HG02885 (cell line): ENCODE data around the gene HIVEP1.

ENCODE experiments used
- ATAC-seq: cut with Tn5 transposase; IDR thresholded peaks from one replicate; pipeline ENCODE4 v1.9.1; 2021; ENCODE audit warnings: mild to moderate bottlenecking; ENCODE audit not compliant: unreplicated experiment, poor library complexity

The HIVEP1 gene

DNA sequence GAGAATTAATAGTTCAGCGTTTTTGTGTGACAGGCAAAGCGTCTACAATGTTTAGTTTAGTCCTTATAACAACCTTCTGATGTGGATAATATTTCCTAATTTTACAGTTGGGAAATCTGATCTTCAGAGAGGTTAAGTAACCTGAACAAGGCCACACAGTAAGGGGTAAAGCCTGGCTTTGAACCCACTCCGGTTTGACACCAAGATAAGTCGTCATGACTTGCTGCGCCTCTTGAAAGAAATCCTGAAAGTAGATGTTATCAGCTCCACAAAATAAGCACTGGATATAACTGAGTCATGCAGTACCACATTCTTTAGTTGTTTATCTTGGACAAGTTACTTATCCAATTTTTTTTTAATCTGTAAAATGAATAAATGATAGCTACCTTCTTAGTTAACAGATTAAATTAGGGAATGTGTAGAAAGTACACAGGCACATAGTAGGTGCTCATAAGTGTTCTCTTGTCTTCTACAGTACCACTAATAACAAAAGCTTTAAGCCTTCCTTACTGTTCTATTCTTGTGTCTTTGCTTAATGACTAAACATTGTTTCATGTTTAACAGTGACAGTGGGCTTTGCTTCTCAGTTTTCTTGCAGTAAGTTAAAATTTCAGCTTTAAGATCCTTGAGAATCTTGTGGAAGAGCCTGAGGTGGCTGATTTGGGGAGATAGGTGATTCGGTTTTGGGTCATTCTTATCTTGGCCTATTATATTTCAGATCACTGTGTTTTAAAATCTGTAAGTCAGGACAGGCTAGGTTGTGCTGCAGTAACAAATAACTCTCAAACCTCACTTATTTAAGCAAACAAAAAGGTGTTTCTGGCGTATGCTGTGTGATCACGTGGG, 2.1 kb downstream of the HIVEP1 start:
- no peak for ATAC-seq

- ATAC-seq, result no peak
These were observed 2.7 kb downstream of the HIVEP1 start for GRCh38 chr6:12014873-12015149.

- no peak for ATAC-seq
These were observed 5.2 kb downstream of the HIVEP1 start for GRCh38 chr6:12017263-12017662.

GRCh38 chr6:12017876-12018401, 5.8 kb downstream of the HIVEP1 start:
- ATAC-seq, result no peak

- no peak for ATAC-seq
These were observed 8.2 kb downstream of the HIVEP1 start for GRCh38 chr6:12020187-12020791.

GRCh38 chr6:12022481-12022880, 10.4 kb downstream of the HIVEP1 start:
- ATAC-seq, result no peak

DNA sequence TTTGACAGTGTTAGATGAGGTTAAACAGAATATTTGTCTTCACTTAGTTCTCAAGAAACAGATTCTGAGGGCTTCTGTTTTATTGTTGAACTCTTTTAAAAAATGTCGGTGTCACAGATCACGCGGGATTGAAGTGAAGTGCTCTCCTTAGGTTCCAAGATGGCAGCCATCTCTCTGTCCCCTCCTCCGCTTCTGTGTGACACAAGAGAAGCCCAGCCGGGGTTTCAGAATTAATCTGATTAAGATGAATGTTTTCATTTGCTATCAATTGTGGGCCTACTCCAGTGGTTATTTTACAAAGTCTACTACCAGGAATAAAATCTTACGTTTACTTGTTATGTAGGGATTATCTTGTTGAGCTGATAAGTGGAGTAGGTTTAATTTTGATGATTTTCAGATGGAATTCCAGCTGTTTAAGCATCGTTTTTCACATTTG, 10.9 kb downstream of the HIVEP1 start:
- no peak for ATAC-seq

- ATAC-seq, result no peak
These were observed 12.1 kb downstream of the HIVEP1 start for GRCh38 chr6:12024216-12024615.

GRCh38 chr6:12024699-12025434, 12.8 kb downstream of the HIVEP1 start:
- no peak for ATAC-seq

DNA sequence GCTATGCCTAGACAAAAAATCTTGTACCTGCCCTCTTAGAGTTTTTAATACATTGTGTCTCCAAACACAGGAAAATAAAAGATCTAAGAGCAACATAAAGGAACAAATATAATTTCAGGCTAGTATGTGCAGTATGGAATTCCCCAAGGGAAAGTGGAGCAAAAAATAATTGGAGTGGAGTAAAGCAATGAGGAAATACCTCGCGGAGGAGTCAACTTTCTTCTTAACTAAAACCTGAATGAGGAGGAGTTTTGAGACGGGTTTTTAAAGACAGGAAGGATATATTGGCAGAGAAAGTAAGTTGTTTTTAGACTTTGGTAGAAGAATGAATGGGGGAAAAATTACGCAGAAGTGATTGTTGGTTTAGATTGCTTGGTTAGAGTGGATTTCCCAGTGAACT, 14.0 kb downstream of the HIVEP1 start:
- ATAC-seq, result no peak

GRCh38 chr6:12026833-12027232, 14.7 kb downstream of the HIVEP1 start:
- no peak for ATAC-seq

- no peak for ATAC-seq
These were observed 16.1 kb downstream of the HIVEP1 start for GRCh38 chr6:12028213-12028612.

- no peak for ATAC-seq
These were observed 18.0 kb downstream of the HIVEP1 start for GRCh38 chr6:12029979-12030737.

- peak; percentile 66 for ATAC-seq
These were observed 19.0 kb downstream of the HIVEP1 start for GRCh38 chr6:12030993-12031550.

DNA sequence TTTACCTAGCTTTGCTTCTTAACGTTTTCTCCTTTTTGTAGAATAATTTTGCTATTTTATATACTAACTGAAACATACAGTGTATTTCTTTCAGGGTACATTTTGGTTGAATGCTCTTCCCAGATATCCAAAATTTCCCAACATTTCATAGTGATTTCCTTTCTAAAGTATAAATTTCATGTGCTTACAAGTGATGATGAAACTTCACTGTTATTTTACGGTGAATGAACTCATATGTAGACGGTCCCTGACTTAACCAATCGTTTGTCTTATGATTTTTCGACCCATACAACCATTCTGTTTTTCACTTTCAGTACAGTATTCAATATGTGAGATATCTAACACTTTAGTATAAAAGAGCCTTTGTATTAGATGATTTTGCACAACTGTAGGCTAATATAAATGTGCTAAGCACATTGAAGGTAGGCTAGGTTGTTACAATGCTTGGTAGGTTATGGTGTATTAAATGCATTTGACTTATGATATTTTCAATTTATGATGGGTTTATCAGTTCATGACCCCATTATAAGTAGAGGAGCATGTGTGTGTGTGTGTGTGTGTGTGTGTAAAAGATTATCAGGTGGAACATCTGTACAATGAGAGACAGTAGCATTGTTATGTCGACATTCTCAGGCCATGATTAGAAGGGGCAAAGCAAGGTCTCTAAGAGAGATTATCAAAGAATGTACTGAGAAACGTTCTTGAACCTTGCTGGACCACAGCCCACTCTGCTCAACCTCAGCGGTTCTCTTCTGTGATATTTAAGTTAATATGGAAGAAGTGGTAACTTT, 20.9 kb downstream of the HIVEP1 start:
- ATAC-seq, result no peak

DNA sequence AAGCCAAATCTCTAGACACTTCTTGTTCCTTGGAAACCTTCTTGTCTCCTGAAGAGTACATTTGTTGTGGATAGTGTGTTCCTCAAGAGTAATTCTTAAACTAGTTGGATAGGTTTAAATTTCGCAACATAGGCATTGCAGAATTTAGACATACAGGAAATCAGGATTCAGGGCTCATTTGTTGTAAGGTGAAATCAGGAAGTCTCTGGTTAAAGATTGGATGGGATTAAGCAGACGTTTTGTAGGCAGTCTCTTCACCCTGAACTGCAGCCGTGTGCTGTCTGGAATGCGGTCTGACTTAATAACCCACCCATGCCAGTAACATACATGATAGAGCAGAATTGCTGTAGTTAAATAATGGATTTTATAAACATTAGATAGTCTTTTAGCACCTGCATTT, 21.7 kb downstream of the HIVEP1 start:
- ATAC-seq, result no peak

DNA sequence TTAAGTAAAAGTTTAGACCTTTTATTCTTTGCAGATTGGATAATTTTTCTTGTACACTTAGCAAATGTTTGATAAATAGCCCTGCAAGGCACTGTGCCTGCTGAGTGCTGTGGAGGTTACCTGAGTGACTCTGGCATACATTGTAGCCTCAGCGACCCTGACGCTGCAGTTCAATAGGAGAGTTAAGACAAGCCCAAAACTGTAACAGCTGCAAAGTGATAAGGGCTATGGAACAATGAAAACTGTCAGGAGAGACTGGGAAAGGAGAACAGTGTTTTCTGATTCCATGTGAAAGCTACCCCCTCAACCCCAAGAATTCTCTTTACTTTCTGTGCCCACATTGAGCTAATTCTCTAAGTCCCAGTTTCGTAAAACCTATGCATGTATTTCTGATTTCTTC, 22.2 kb downstream of the HIVEP1 start:
- ATAC-seq, result no peak

- no peak for ATAC-seq
These were observed 22.7 kb downstream of the HIVEP1 start for GRCh38 chr6:12034837-12035236.

- ATAC-seq, result no peak
These were observed 24.7 kb downstream of the HIVEP1 start for GRCh38 chr6:12036766-12037165.
